HepG2 (cell line): Measurements from ENCODE around the gene EIF4G2. TPM values are rescaled to one million over a fixed set of nuclear protein-coding genes. Genes with fewer than 3 reads are reported as not detected.

Experiments
- ATAC-seq: fragments of 200-7000 bp; cut with Tn5 transposase; 3 replicates; pipeline ENCODE4 v1.9.1; 2020; ENCODE audit warnings: mild to moderate bottlenecking, moderate library complexity
- BruUV-seq: library from RNA; stranded (reverse); fragments of 400-500 nt; replicated peaks from 2 replicates; lab custom pipeline; 2021; lab: Mats Ljungman, UMichigan
- CTCF ChIA-PET: fragments of 300-600 bp; formaldehyde crosslinking; extraction: SDS; loops from one replicate; lab custom pipeline; 2021; ENCODE audit warnings: low total read pairs, inconsistent platforms, low intra/inter-chr PET ratio; lab: Yijun Ruan, JAX
- POLR2A ChIA-PET: fragments of 350-600 bp; sonication (Branson Sonifier 250); formaldehyde crosslinking; loops from one replicate; lab custom pipeline; 2020; ENCODE audit warnings: antibody characterized with exemption, inconsistent platforms; lab: Yijun Ruan, JAX
- DNase-seq: peaks from one replicate; pipeline ENCODE4 v3.0.0-alpha.2; 2015; ENCODE audit warnings: low spot score
- FAIRE-seq: peaks from 3 replicates; lab custom pipeline; 2011; peaks lifted over from hg19 to GRCh38; lab: Jason Lieb, UNC
- H2AFZ ChIP-seq: one replicate; pipeline ENCODE4 v1.6.1; 2011; ENCODE audit warnings: low read length, inconsistent platforms
- H3K27ac ChIP-seq: fragments of 300-600 bp; 3 replicates; pipeline ENCODE4 v1.8.0; 2011; ENCODE audit warnings: mixed run types, mild to moderate bottlenecking, mixed read lengths, low read length, inconsistent platforms; ENCODE audit not compliant: insufficient read depth; ENCODE audit errors: extremely low read length
- H3K27me3 ChIP-seq, 2 experiments: fragments of 200-600 bp in 1 of 2; 2 replicates in 1 of 2; 3 replicates in 1 of 2; pipeline versions ENCODE4 v1.6.0 to v1.8.0; 2011; ENCODE audit warnings: low read length in 2 of 2, mild to moderate bottlenecking in 2 of 2, moderate library complexity in 2 of 2, inconsistent platforms in 1 of 2; ENCODE audit not compliant: insufficient read depth in 2 of 2, control insufficient read depth in 1 of 2
- H3K36me3 ChIP-seq, 2 experiments: fragments of 200-600 bp in 1 of 2; replicated peaks in 1 of 2; 2 replicates in 1 of 2; 3 replicates in 1 of 2; pipeline versions ENCODE4 v1.5.1 to v1.8.0; 2011; ENCODE audit warnings: low read length in 2 of 2, inconsistent platforms in 1 of 2; ENCODE audit not compliant: insufficient read depth in 2 of 2, control insufficient read depth in 1 of 2
- H3K4me1 ChIP-seq: 2 replicates; pipeline ENCODE4 v1.5.1; 2012; ENCODE audit warnings: low read length, inconsistent platforms; ENCODE audit not compliant: insufficient read depth
- H3K4me2 ChIP-seq: 2 replicates; pipeline ENCODE4 v1.6.0; 2011; ENCODE audit warnings: low read depth, low read length, inconsistent platforms
- H3K4me3 ChIP-seq, 3 experiments: fragments of 200-600 bp in 1 of 3; sonication (generic), shearing (Covaris generic) in 1 of 3; replicated peaks in 1 of 3; 2 replicates each; pipeline ENCODE4 v1.5.1; 2011 to 2016; ENCODE audit warnings: low read length in 3 of 3, inconsistent platforms in 2 of 3, low read depth in 2 of 3, mild to moderate bottlenecking in 2 of 3, control low read depth in 1 of 3, mixed read lengths in 1 of 3; ENCODE audit not compliant: insufficient read depth in 1 of 3
- H3K79me2 ChIP-seq: one replicate; pipeline ENCODE4 v1.6.1; 2011; ENCODE audit warnings: low read length, inconsistent platforms; ENCODE audit not compliant: insufficient read depth
- H3K9ac ChIP-seq: 2 replicates; pipeline ENCODE4 v1.6.0; 2011; ENCODE audit warnings: mild to moderate bottlenecking, low read depth, low read length, inconsistent platforms; ENCODE audit not compliant: insufficient read depth
- H3K9me3 ChIP-seq: 2 replicates; pipeline ENCODE4 v1.5.1; 2012; ENCODE audit warnings: mild to moderate bottlenecking, low read length
- H4K20me1 ChIP-seq: 2 replicates; pipeline ENCODE4 v1.6.0; 2011; ENCODE audit warnings: inconsistent platforms, mild to moderate bottlenecking, low read length, moderate library complexity; ENCODE audit not compliant: insufficient read depth
- ARID2 ChIP-seq: sonication (generic); formaldehyde crosslinking; IDR thresholded peaks from 2 replicates; pipeline ENCODE4 v1.8.1; 2022; ENCODE audit warnings: mild to moderate bottlenecking, missing genetic modification reagents, borderline replicate concordance
- DNMT1 ChIP-seq: sonication (generic); formaldehyde crosslinking; IDR thresholded peaks from 2 replicates; pipeline ENCODE4 v1.5.1; 2020; ENCODE audit warnings: mild to moderate bottlenecking, missing genetic modification reagents
- PAF1 ChIP-seq: IDR thresholded peaks from 2 replicates; pipeline ENCODE4 v1.6.1; 2016; ENCODE audit warnings: missing genetic modification reagents, missing compliant biosample characterization
- POLR2A ChIP-seq, 2 experiments: IDR thresholded peaks; 2 replicates each; pipeline ENCODE4 v1.6.1; 2011; ENCODE audit warnings: low read depth in 2 of 2, low read length in 2 of 2, mild to moderate bottlenecking in 1 of 2, moderate library complexity in 1 of 2; ENCODE audit not compliant: insufficient read depth in 1 of 2
- POLR2AphosphoS2 ChIP-seq: IDR thresholded peaks from 2 replicates; pipeline ENCODE4 v1.6.1; 2011; ENCODE audit warnings: low read depth, low read length, improper control_type of control experiment
- POLR2AphosphoS5 ChIP-seq: IDR thresholded peaks from 2 replicates; pipeline ENCODE4 v1.6.1; 2012; ENCODE audit warnings: low read depth, low read length
- POLR2G ChIP-seq: fragments of 200-400 bp; formaldehyde crosslinking; IDR thresholded peaks from 2 replicates; pipeline ENCODE4 v1.6.1; 2018; ENCODE audit warnings: mild to moderate bottlenecking, low read depth, low read length, moderate library complexity
- RBFOX2 ChIP-seq: fragments of 200-400 bp; formaldehyde crosslinking; IDR thresholded peaks from 2 replicates; pipeline ENCODE4 v1.6.1; 2017; ENCODE audit warnings: low read depth, mild to moderate bottlenecking, low read length
- RBM22 ChIP-seq: fragments of 200-400 bp; formaldehyde crosslinking; optimal IDR thresholded peaks from 2 replicates; pipeline ENCODE3; 2017; ENCODE audit warnings: mild to moderate bottlenecking, low read length, moderate library complexity
- ZBTB42 ChIP-seq: sonication (generic); formaldehyde crosslinking; IDR thresholded peaks from 2 replicates; pipeline ENCODE4 v1.5.0; 2020; ENCODE audit warnings: mild to moderate bottlenecking, missing genetic modification reagents
- ZC3H4 ChIP-seq: sonication (generic); formaldehyde crosslinking; IDR thresholded peaks from 2 replicates; pipeline ENCODE4 v1.4.0; 2020; ENCODE audit warnings: missing genetic modification reagents, borderline replicate concordance
- WGBS: methylation state at CpG from one replicate; pipeline ENCODE4 v1.1.6; 2017; ENCODE audit warnings: low lambda C conversion rate; 5-methylcytosine and 5-hydroxymethylcytosine counted together
- in situ Hi-C: cut with HindIII; loops from 2 replicates; pipeline ENCODE4 v1.10.0; 2017; ENCODE audit warnings: low pct_unique_long_range_greater_than_20kb; ENCODE audit not compliant: extremely low pct_ligation_motif_present
- intact Hi-C: fragments of 100-400 bp; cut with micrococcal nuclease; formaldehyde crosslinking; loops from one replicate; pipeline ENCODE4 v1.10.0; 2022; ENCODE audit not compliant: unreplicated experiment
- polyA plus RNA-seq, 8 experiments: library from polyadenylated mRNA; depleted of rRNA in 3 of 8; stranded (reverse) in 7 of 8; unstranded in 1 of 8; fragments of >200 nt; fragmentation: Illumina TruSeq in 4 of 8; extraction: Trizol in 4 of 8; gene quantifications; 2 replicates each; pipeline versions ENCODE4 v1.2.1 to v1.2.3, GENCODE V29; 2011 to 2016; ENCODE audit warnings: low read depth in 4 of 8, missing spikeins in 1 of 8, mixed read lengths in 1 of 8; ENCODE audit not compliant: insufficient read depth in 1 of 8
- total RNA-seq, 5 experiments: library from RNA; depleted of rRNA; stranded (reverse); fragments of >200 nt; fragmentation: Illumina TruSeq; extraction: Trizol; gene quantifications; 2 replicates each; pipeline ENCODE4 v1.2.3, GENCODE V29; 2016; ENCODE audit warnings: low read depth in 1 of 5
- TF ChIP-seq, protein P1 (sequence below): sonication (generic); formaldehyde crosslinking; IDR thresholded peaks from 2 replicates; pipeline ENCODE4 v1.5.0; 2020; ENCODE audit warnings: mild to moderate bottlenecking, missing genetic modification reagents

The EIF4G2 gene
- total and polyA plus RNA-seq, 2 of the 13 experiments (the other 11 are each of a cell fraction or from before 2014, with no cell fraction given), result 362 to 546 TPM

DNA sequence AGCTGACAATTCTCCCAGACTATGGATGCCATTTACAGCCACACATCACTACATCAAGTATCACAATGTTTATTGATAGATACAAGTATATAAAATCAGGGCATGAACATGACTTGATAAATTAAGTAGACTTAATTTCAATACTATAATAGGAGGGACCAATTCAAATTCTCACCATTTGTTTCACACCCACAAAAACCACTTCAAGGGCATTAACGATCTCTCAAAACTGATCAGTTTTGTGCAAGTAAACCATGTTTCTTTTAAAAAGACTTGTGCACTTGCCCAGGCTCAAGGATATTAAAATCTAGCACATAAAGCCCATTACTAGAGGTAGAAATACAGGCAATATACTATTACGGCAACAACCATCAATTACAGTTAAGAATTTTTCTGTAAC lies 11.7 kb downstream of the EIF4G2 start:
- ChIA-PET POLR2A (interaction anchor here (1.5 to 6.6 kb wide), 3 partner anchors 8 to 61 kb away, joined by 4 to 104 read pairs (median 13); partner anchors contain the start of genes EIF4G2 and ZBED5), CTCF (no interaction called here)
- no peak for DNase-seq
- peak in 1 of 2 experiments; percentile 37; a peak in 1 of 4 replicates for TF ChIP-seq POLR2A (IDR thresholded peaks at IDR 0.05; ENCODE audit: insufficient read depth in 1 of 2, low read depth in 2 of 2, low read length in 2 of 2)
- TF ChIP-seq, protein P1, sequence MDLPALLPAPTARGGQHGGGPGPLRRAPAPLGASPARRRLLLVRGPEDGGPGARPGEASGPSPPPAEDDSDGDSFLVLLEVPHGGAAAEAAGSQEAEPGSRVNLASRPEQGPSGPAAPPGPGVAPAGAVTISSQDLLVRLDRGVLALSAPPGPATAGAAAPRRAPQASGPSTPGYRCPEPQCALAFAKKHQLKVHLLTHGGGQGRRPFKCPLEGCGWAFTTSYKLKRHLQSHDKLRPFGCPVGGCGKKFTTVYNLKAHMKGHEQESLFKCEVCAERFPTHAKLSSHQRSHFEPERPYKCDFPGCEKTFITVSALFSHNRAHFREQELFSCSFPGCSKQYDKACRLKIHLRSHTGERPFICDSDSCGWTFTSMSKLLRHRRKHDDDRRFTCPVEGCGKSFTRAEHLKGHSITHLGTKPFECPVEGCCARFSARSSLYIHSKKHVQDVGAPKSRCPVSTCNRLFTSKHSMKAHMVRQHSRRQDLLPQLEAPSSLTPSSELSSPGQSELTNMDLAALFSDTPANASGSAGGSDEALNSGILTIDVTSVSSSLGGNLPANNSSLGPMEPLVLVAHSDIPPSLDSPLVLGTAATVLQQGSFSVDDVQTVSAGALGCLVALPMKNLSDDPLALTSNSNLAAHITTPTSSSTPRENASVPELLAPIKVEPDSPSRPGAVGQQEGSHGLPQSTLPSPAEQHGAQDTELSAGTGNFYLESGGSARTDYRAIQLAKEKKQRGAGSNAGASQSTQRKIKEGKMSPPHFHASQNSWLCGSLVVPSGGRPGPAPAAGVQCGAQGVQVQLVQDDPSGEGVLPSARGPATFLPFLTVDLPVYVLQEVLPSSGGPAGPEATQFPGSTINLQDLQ (CRISPR knock-in tag), result no peak
- 100% methylated on average over 2 of the region's 2 CpGs for WGBS
- ATAC-seq, result no peak
- in situ Hi-C loops, result no loop called here
- BruUV-seq, result no TSS peak
- Histone ChIP-seq H3K4me1 (peaks cover 9% of the 10 kb centered on the region; the same call in 1 of the 2 replicates), H3K36me3 (peaks cover 16 to 56% of the 10 kb centered on the region in 2 experiments), H3K9me3 (no peaks in the 10 kb centered on the region), H2AFZ (no peak overlapping the region), H3K9ac (no peak overlapping the region), H4K20me1 (peaks cover 14% of the 10 kb centered on the region; the same call in 1 of the 2 replicates), H3K27ac (no peak overlapping the region), H3K4me3 (no peak overlapping the region), H3K79me2 (no peaks in the 10 kb centered on the region), H3K4me2 (no peak overlapping the region), H3K27me3 (peaks cover 0 to under 1% of the 10 kb centered on the region in 2 experiments; a peak in 2 of 5 replicates)
- no peak for FAIRE-seq
- intact Hi-C loops, result no loop called here

DNA sequence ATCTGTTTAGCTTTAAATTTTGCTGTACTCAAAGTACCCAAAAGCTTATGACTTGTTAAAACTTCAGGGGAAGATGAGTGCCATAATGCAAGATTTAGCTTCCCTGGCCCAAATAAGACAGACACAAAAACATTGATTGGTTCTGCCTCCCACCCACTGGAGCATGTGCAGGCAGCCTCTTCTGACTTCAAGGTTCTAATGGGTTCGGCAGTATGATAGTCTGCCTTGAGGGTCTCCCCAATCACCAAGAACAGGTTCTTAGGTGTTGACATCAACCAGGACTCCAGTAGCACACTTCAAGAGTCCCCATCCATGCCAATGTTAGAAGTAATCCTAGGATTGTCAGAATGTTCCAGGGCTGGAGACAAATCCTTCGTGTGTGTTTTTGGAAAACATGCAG lies 12.5 kb downstream of the EIF4G2 start:
- ChIA-PET CTCF (no interaction called here), POLR2A (interaction anchor here (1.5 to 6.6 kb wide), 3 partner anchors 9 to 62 kb away, joined by 4 to 104 read pairs (median 13); partner anchors contain the start of genes EIF4G2 and ZBED5)
- ATAC-seq (no peak), DNase-seq (no peak), FAIRE-seq (no peak)
- Histone ChIP-seq H2AFZ (no peak overlapping the region), H3K27me3 (peaks cover 0 to 9% of the 10 kb centered on the region in 2 experiments; a peak in 3 of 5 replicates), H3K79me2 (no peaks in the 10 kb centered on the region), H3K9ac (no peak overlapping the region), H3K9me3 (no peaks in the 10 kb centered on the region), H3K4me2 (no peak overlapping the region), H3K4me1 (peaks cover 10% of the 10 kb centered on the region; the same call in 1 of the 2 replicates), H3K27ac (no peak overlapping the region), H3K36me3 (peaks cover 13 to 48% of the 10 kb centered on the region in 2 experiments), H4K20me1 (peaks cover 14% of the 10 kb centered on the region; the same call in 1 of the 2 replicates), H3K4me3 (no peak overlapping the region)
- in situ Hi-C loops, result no loop called here
- intact Hi-C loops, result no loop called here
- TF ChIP-seq POLR2AphosphoS2, result peak; percentile 85; the same call in 1 of the 2 replicates
- TF ChIP-seq POLR2G, result peak; percentile 81
- TF ChIP-seq POLR2AphosphoS5, result peak; percentile 54; the same call in 1 of the 2 replicates
- TF ChIP-seq PAF1 (CRISPR knock-in tag), result peak; percentile 86
- TF ChIP-seq RBFOX2, result peak; percentile 57; the same call in 1 of the 2 replicates
- no peak for TF ChIP-seq DNMT1 (CRISPR knock-in tag)
- peak; percentile 79; the same call in 1 of the 2 replicates for TF ChIP-seq ZC3H4
- TF ChIP-seq ZBTB42, result no peak
- peak; percentile 99 for TF ChIP-seq RBM22
- 0 out of 2 replicates have a peak, but pooled peaks have one; percentile 36 for TF ChIP-seq ARID2 (CRISPR knock-in tag)
- no TSS peak for BruUV-seq
- WGBS, result 100% methylated on average over 2 of the region's 2 CpGs
